ENCODE data around the gene STON2. TPM values are rescaled to one million over a fixed set of nuclear protein-coding genes. Genes with fewer than 3 reads are reported as not detected.

STON2 gene, protein sequence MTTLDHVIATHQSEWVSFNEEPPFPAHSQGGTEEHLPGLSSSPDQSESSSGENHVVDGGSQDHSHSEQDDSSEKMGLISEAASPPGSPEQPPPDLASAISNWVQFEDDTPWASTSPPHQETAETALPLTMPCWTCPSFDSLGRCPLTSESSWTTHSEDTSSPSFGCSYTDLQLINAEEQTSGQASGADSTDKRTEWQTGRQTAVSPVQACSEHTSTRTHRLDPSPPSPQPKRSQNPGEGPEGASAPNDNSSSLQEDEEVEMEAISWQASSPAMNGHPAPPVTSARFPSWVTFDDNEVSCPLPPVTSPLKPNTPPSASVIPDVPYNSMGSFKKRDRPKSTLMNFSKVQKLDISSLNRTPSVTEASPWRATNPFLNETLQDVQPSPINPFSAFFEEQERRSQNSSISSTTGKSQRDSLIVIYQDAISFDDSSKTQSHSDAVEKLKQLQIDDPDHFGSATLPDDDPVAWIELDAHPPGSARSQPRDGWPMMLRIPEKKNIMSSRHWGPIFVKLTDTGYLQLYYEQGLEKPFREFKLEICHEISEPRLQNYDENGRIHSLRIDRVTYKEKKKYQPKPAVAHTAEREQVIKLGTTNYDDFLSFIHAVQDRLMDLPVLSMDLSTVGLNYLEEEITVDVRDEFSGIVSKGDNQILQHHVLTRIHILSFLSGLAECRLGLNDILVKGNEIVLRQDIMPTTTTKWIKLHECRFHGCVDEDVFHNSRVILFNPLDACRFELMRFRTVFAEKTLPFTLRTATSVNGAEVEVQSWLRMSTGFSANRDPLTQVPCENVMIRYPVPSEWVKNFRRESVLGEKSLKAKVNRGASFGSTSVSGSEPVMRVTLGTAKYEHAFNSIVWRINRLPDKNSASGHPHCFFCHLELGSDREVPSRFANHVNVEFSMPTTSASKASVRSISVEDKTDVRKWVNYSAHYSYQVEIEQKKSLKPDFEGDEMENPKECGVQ
- total RNA-seq (20.9 and 22.7 TPM in 2 replicates), polyA plus RNA-seq (3.4 and 5.0 TPM in 2 replicates)

DNA sequence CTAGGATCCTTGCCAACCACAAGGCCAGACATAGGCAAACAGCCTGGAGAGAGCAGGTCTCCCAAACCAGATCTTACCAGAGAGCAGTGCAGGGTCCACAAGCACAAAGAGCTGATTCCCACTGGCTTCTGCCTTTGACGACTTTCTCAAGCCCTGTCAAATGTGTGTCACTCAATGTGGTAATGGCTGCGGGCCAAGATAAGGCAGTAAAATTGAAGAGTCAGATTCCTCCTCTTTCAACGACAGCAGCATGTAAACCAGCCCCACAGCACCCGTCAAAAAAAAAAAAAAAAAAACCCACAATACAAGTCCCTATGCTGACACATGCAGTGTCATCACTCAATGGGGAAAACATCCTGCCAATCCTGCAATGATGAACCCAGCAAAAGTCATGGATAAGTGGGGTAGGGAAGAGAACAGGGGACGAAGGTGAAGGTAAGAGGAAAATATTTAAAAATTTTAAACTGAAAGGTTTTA, at the start of gene STON2:
STON2 (minus strand) TSS at position 123 of the 477 bp plus-strand sequence. CDS start 1,942 bp downstream, outside the sequence.
- Histone ChIP-seq H3K9me2 (replicated peaks; ENCODE audit: insufficient read depth) (no peaks in the 10 kb centered on the region), H3K9me3 (ENCODE audit: low read depth) (no peaks in the 10 kb centered on the region), H4K20me1 (ENCODE audit: insufficient read depth, poor library complexity, severe bottlenecking) (no peaks in the 10 kb centered on the region), H3K36me3 (replicated peaks; ENCODE audit: insufficient read depth, low read depth) (no peaks in the 10 kb centered on the region), H3K4me2 (no peak within 1 kb of the TSS), H3K4me3 (no peak within 1 kb of the TSS), H3K79me2 (no peaks in the 10 kb centered on the region), H3K27me3 (no peaks in the 10 kb centered on the region), H2AFZ (no peak within 1 kb of the TSS), H3K27ac (peak within 1 kb of the TSS; percentile 76), H3K4me1 (ENCODE audit: insufficient read depth) (peaks cover 3% of the 10 kb centered on the region)
- 64% methylated on average over 5 of the region's 5 CpGs for WGBS (ENCODE audit: low lambda C conversion rate, missing lambda C conversion rate)
- DNase-seq (ENCODE audit: low spot score) = no peak
- TF ChIP-seq EZH2 (IDR thresholded peaks at IDR 0.05; ENCODE audit: borderline replicate concordance) (no peak), EZH2phosphoT487 (IDR thresholded peaks at IDR 0.05; ENCODE audit: low read depth, severe bottlenecking, unreplicated experiment) (no peak)
- TF ChIP-seq, protein P1, sequence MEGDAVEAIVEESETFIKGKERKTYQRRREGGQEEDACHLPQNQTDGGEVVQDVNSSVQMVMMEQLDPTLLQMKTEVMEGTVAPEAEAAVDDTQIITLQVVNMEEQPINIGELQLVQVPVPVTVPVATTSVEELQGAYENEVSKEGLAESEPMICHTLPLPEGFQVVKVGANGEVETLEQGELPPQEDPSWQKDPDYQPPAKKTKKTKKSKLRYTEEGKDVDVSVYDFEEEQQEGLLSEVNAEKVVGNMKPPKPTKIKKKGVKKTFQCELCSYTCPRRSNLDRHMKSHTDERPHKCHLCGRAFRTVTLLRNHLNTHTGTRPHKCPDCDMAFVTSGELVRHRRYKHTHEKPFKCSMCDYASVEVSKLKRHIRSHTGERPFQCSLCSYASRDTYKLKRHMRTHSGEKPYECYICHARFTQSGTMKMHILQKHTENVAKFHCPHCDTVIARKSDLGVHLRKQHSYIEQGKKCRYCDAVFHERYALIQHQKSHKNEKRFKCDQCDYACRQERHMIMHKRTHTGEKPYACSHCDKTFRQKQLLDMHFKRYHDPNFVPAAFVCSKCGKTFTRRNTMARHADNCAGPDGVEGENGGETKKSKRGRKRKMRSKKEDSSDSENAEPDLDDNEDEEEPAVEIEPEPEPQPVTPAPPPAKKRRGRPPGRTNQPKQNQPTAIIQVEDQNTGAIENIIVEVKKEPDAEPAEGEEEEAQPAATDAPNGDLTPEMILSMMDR (IDR thresholded peaks at IDR 0.05; ENCODE audit: poor library complexity) = no peak

DNA sequence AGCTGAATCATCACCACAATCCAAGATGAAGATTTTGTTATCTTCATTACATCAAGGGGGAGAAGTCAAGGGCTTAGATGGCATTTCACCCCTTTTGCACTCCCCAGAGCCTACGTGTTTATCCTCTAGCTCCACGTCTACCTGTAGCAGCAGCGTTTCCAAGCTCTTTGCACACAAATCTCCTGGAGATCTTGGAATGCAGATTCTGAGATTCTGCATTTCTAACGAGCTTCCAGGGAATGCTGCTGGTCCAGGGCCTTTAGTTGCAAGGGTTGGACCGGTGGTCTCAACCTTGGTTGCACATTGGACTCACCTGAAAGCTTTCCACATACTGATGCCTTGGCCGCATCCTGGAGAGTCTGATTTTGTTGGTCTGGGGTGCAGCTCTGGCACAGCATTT, 49.5 kb upstream of the STON2 start:
- Histone ChIP-seq H3K4me2 (peak overlapping the region; percentile 43), H4K20me1 (ENCODE audit: insufficient read depth, poor library complexity, severe bottlenecking) (no peaks in the 10 kb centered on the region), H3K4me1 (ENCODE audit: insufficient read depth) (peaks cover 20% of the 10 kb centered on the region), H3K27me3 (no peaks in the 10 kb centered on the region), H2AFZ (peak overlapping the region; percentile 36), H3K9me2 (replicated peaks; ENCODE audit: insufficient read depth) (no peaks in the 10 kb centered on the region), H3K4me3 (no peak overlapping the region), H3K9me3 (ENCODE audit: low read depth) (no peaks in the 10 kb centered on the region), H3K27ac (no peak overlapping the region), H3K36me3 (replicated peaks; ENCODE audit: insufficient read depth, low read depth) (no peaks in the 10 kb centered on the region), H3K79me2 (no peaks in the 10 kb centered on the region)
- 53% methylated on average over 6 of the region's 6 CpGs for WGBS (ENCODE audit: low lambda C conversion rate, missing lambda C conversion rate)
- TF ChIP-seq EZH2phosphoT487 (IDR thresholded peaks at IDR 0.05; ENCODE audit: low read depth, severe bottlenecking, unreplicated experiment) = no peak
- TF ChIP-seq, protein P1 (IDR thresholded peaks at IDR 0.05; ENCODE audit: poor library complexity) = no peak
- no peak for TF ChIP-seq EZH2 (IDR thresholded peaks at IDR 0.05; ENCODE audit: borderline replicate concordance)
- no peak for DNase-seq (ENCODE audit: low spot score)

DNA sequence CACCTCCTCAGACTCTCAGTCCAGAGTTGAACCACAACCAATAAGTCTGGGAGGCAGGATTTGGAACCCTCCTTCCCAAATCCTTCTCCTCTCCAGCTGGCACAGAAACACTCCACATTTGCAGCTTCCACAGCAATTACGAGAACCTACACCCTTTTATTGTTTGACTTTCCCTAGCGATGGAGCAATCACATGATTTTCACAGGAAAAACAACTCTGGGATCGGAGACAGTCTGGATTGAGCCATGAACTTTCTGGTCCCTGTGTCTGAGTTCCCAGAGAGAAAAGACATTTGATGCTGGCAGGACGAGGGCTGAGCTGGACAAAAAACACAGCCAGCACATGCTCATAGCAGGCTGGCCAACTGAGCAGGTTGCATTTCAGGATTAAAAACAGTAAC, 49.0 kb upstream of the STON2 start:
- H3K79me2 ChIP-seq = no peaks in the 10 kb centered on the region
- H3K4me2 ChIP-seq = peak overlapping the region; percentile 43
- H3K9me2 ChIP-seq (replicated peaks; ENCODE audit: insufficient read depth) = no peaks in the 10 kb centered on the region
- H4K20me1 ChIP-seq (ENCODE audit: insufficient read depth, poor library complexity, severe bottlenecking) = no peaks in the 10 kb centered on the region
- no peak overlapping the region for H3K27ac ChIP-seq
- TF ChIP-seq, protein P1 (IDR thresholded peaks at IDR 0.05; ENCODE audit: poor library complexity) = no peak
- TF ChIP-seq EZH2 (IDR thresholded peaks at IDR 0.05; ENCODE audit: borderline replicate concordance) = no peak
- TF ChIP-seq EZH2phosphoT487 (IDR thresholded peaks at IDR 0.05; ENCODE audit: low read depth, severe bottlenecking, unreplicated experiment) = no peak
- DNase-seq (ENCODE audit: low spot score) = no peak
- H3K4me3 ChIP-seq = no peak overlapping the region
- peak overlapping the region; percentile 36 for H2AFZ ChIP-seq
- peaks cover 20% of the 10 kb centered on the region for H3K4me1 ChIP-seq (ENCODE audit: insufficient read depth)
- H3K36me3 ChIP-seq (replicated peaks; ENCODE audit: insufficient read depth, low read depth) = no peaks in the 10 kb centered on the region
- H3K9me3 ChIP-seq (ENCODE audit: low read depth) = no peaks in the 10 kb centered on the region
- H3K27me3 ChIP-seq = no peaks in the 10 kb centered on the region
- 23% methylated on average over 4 of the region's 4 CpGs for WGBS (ENCODE audit: low lambda C conversion rate, missing lambda C conversion rate)

Measured in hepatocyte (in vitro differentiated cells).